ENCODE results near the gene NME3. TPM values are rescaled to one million over a fixed set of nuclear protein-coding genes. Genes with fewer than 3 reads are reported as not detected.

NME3 gene
- total RNA-seq, 1 donor from 2014 or later: 15.6 TPM

DNA sequence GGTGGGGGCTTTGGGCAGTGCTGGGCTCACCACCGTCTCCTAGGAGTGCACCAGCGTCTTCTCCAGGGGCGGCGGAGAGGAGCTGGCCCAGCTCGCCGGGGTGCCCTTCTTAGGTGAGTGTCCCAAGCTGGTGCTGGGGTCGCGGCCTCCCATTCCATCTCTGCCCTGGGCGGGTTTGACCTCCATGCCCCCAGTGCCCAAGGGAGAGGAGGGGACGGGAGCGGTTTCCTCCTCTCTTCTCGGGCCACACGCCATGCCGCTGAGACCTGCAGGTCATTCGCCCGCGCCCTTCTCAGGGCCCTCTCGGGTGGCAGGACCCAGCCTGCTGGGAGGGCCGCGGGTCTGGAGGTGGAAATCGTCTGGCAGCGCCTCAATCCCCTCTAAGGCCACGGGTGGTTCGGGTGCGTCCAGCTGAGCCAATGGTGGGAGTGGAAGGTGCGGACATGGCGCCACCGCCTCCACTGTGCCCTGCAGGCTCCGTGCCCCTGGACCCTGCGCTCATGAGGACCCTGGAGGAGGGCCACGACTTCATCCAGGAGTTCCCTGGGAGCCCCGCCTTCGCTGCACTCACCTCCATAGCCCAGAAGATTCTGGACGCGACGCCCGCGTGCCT lies 16.9 kb upstream of the NME3 start:
- peaks cover 4% of the 10 kb centered on the region for H3K27me3 Mint-ChIP-seq (ENCODE audit: insufficient read depth, low read depth)
- peaks cover 26% of the 10 kb centered on the region for H3K79me2 ChIP-seq (ENCODE audit: low read depth)
- no peak overlapping the region for H3K9ac ChIP-seq
- H3K4me1 Mint-ChIP-seq: peaks cover 5% of the 10 kb centered on the region
- H3K27ac ChIP-seq: no peak overlapping the region
- no peak overlapping the region for H3K4me2 ChIP-seq
- no peaks in the 10 kb centered on the region for H3K4me1 ChIP-seq
- no peak for DNase-seq (ENCODE audit: low spot score)
- no peaks in the 10 kb centered on the region for H3K36me3 ChIP-seq
- H3K27ac Mint-ChIP-seq: no peak overlapping the region
- no peaks in the 10 kb centered on the region for H3K9me3 ChIP-seq (ENCODE audit: low read depth)
- H4K20me1 ChIP-seq (ENCODE audit: low read depth): peaks cover 23% of the 10 kb centered on the region
- peaks cover 3% of the 10 kb centered on the region for H3F3A ChIP-seq (ENCODE audit: low read depth)
- no peak overlapping the region for H3K4me3 ChIP-seq
- no peaks in the 10 kb centered on the region for H3K9me3 Mint-ChIP-seq
- TF ChIP-seq, protein P1, sequence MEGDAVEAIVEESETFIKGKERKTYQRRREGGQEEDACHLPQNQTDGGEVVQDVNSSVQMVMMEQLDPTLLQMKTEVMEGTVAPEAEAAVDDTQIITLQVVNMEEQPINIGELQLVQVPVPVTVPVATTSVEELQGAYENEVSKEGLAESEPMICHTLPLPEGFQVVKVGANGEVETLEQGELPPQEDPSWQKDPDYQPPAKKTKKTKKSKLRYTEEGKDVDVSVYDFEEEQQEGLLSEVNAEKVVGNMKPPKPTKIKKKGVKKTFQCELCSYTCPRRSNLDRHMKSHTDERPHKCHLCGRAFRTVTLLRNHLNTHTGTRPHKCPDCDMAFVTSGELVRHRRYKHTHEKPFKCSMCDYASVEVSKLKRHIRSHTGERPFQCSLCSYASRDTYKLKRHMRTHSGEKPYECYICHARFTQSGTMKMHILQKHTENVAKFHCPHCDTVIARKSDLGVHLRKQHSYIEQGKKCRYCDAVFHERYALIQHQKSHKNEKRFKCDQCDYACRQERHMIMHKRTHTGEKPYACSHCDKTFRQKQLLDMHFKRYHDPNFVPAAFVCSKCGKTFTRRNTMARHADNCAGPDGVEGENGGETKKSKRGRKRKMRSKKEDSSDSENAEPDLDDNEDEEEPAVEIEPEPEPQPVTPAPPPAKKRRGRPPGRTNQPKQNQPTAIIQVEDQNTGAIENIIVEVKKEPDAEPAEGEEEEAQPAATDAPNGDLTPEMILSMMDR (IDR thresholded peaks at IDR 0.05): no peak
- no peak for TF ChIP-seq EZH2phosphoT487 (IDR thresholded peaks at IDR 0.05)
- H2AFZ ChIP-seq (replicated peaks): no peak overlapping the region
- no peak overlapping the region for H3K4me3 Mint-ChIP-seq
- H3K36me3 Mint-ChIP-seq: peaks cover 4% of the 10 kb centered on the region
- no peaks in the 10 kb centered on the region for H3K27me3 ChIP-seq

DNA sequence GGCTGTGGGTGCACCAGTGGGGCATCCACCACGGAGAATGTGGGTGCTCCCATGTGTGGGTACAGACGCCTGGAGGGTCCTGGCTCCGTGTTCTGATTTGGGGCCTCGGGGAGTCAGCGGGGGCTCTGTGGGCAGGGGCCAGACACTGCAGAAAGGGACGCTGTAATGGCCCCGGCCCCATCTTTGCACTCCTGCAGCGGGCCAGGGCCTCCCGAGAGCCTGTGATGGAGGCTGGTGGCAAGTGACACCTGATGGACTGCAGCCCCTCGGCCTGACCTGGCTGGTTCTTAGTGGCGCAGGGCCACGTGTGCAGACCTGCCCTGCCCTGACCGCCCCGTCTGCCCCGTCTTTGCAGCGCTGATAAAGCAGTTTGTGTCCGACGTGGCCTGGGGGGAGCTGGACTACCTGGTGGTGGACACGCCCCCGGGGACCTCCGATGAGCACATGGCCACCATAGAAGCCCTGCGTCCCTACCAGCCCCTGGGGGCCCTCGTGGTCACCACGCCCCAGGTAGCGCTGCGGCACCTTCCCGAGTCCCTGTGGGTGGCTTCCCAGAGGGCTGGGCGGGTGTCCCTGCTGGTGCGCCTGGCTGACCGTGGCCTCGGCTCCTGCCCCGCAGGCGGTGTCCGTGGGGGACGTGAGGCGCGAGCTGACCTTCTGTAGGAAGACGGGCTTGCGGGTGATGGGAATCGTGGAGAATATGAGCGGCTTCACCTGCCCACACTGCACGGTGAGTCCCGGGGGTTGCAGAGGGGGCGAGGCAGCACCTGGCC lies 16.2 kb upstream of the NME3 start:
- no peaks in the 10 kb centered on the region for H3K9me3 Mint-ChIP-seq
- Histone ChIP-seq H3K36me3 (no peaks in the 10 kb centered on the region), H3K4me1 (no peaks in the 10 kb centered on the region), H3K4me2 (no peak overlapping the region), H3K79me2 (ENCODE audit: low read depth) (peaks cover 29% of the 10 kb centered on the region), H4K20me1 (ENCODE audit: low read depth) (peaks cover 25% of the 10 kb centered on the region), H3K9ac (no peak overlapping the region), H3K27me3 (no peaks in the 10 kb centered on the region), H3F3A (ENCODE audit: low read depth) (peaks cover 5% of the 10 kb centered on the region), H3K9me3 (ENCODE audit: low read depth) (no peaks in the 10 kb centered on the region), H3K27ac (no peak overlapping the region), H2AFZ (replicated peaks) (no peak overlapping the region), H3K4me3 (no peak overlapping the region)
- TF ChIP-seq EZH2 (IDR thresholded peaks at IDR 0.05): no peak
- TF ChIP-seq, protein P1 (IDR thresholded peaks at IDR 0.05): no peak
- TF ChIP-seq EZH2phosphoT487 (IDR thresholded peaks at IDR 0.05): no peak
- peaks cover 7% of the 10 kb centered on the region for H3K27me3 Mint-ChIP-seq (ENCODE audit: insufficient read depth, low read depth)
- no peak for DNase-seq (ENCODE audit: low spot score)
- peaks cover 6% of the 10 kb centered on the region for H3K4me1 Mint-ChIP-seq
- no peak overlapping the region for H3K4me3 Mint-ChIP-seq
- peaks cover 4% of the 10 kb centered on the region for H3K36me3 Mint-ChIP-seq
- no peak overlapping the region for H3K27ac Mint-ChIP-seq

DNA sequence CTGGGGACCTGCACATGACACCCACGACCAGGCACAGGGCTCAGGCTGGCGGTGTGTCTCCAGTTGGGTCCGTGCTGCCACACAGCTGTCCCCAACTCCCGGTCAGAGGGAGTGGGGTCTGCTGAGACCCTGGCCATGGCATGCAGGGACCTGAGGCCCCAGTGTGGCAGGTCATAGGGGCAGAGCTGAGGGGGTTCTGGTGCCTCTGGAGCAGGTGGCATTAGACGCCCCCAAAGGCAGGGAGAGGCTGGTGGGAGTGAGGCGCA lies 15.6 kb upstream of the NME3 start:
- H3K4me1 Mint-ChIP-seq: peaks cover 6% of the 10 kb centered on the region
- no peak overlapping the region for H3K4me2 ChIP-seq
- peaks cover 29% of the 10 kb centered on the region for H3K79me2 ChIP-seq (ENCODE audit: low read depth)
- H3K27me3 Mint-ChIP-seq (ENCODE audit: insufficient read depth, low read depth): peaks cover 7% of the 10 kb centered on the region
- no peaks in the 10 kb centered on the region for H3K4me1 ChIP-seq
- peaks cover 25% of the 10 kb centered on the region for H4K20me1 ChIP-seq (ENCODE audit: low read depth)
- H3K9ac ChIP-seq: no peak overlapping the region
- no peaks in the 10 kb centered on the region for H3K9me3 ChIP-seq (ENCODE audit: low read depth)
- H3K4me3 ChIP-seq: no peak overlapping the region
- H3K4me3 Mint-ChIP-seq: no peak overlapping the region
- no peak overlapping the region for H3K27ac ChIP-seq
- DNase-seq (ENCODE audit: low spot score): no peak
- no peak overlapping the region for H2AFZ ChIP-seq (replicated peaks)
- no peak overlapping the region for H3K27ac Mint-ChIP-seq
- H3K36me3 ChIP-seq: no peaks in the 10 kb centered on the region
- H3K9me3 Mint-ChIP-seq: no peaks in the 10 kb centered on the region
- H3K27me3 ChIP-seq: no peaks in the 10 kb centered on the region
- peaks cover 5% of the 10 kb centered on the region for H3F3A ChIP-seq (ENCODE audit: low read depth)
- TF ChIP-seq EZH2 (IDR thresholded peaks at IDR 0.05): no peak
- peaks cover 4% of the 10 kb centered on the region for H3K36me3 Mint-ChIP-seq

Measured in neural progenitor cell (in vitro differentiated cells).